ENCODE results near the gene DDX1. TPM values are rescaled to one million over a fixed set of nuclear protein-coding genes. Genes with fewer than 3 reads are reported as not detected.

DDX1 gene
- total RNA-seq, 2 experiments from 2014 or later, result 136 to 137 TPM

Other genes with a start within 250 kb of the DDX1 start
- 10 to 100 TPM; 34.1 to 38.2 TPM for gene NBAS, start 30.5 kb upstream of the DDX1 start, total RNA-seq